ENCODE results near the gene MSRB1.

The MSRB1 gene

DNA sequence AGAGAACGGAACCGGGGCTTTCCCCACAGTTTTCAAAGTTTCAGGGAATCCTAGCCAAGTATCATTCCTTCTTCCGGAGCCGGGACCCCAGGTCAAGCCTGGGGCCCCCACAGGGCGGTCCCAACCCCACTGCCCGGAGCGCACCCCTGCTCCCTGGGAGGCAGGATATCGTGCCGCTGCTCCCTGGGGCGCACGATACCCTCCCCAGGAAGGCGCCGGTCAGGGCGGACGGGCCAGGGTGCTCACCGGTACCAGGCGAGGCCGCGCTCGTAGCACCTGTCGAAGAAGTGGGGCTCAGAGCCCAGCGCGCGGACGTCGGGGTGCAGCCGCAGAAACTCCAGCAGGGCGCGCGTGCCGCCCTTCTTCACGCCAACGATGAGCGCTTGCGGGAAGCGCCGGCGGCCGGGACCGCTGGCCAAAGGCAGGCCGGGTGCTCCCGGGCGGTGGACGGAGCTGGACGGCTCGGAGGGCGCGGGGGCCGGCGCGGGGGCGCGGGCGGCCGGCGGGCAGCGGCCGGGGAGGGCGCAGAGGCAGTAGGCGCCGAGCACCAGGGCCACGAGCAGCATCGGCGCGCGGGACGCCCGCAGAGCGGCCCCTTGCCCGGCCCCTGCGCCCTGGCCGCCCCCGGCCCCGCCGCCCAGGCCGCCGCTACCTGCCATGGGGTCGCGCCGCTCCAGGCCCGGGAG is 25.2 kb downstream of the MSRB1 start:
- no peak for DNase-seq (ENCODE audit: low read depth in 2 of 2)

- DNase-seq (ENCODE audit: low read depth in 2 of 2) = no peak
Measured at GRCh38 chr16:1917056-1917664, 25.8 kb downstream of the MSRB1 start.

DNA sequence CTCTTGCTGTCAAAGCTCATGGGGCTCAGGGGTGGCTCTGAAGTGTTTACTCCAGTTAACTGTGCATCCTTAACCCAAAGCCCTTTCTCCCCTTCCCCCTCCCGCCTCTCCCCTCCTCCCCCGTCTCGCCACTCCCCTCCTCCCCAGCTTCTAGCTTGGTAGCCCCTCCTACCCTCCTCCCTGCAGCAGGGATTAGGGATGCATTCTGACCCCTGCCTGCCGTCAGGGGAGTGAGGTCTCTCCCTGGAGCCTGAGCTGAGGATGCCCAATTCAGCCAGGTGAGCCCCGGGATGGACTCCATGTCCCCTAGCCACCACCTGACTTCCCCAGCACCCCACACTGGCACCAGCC is 26.4 kb downstream of the MSRB1 start:
- no peak for DNase-seq (ENCODE audit: low read depth in 2 of 2)

DNA sequence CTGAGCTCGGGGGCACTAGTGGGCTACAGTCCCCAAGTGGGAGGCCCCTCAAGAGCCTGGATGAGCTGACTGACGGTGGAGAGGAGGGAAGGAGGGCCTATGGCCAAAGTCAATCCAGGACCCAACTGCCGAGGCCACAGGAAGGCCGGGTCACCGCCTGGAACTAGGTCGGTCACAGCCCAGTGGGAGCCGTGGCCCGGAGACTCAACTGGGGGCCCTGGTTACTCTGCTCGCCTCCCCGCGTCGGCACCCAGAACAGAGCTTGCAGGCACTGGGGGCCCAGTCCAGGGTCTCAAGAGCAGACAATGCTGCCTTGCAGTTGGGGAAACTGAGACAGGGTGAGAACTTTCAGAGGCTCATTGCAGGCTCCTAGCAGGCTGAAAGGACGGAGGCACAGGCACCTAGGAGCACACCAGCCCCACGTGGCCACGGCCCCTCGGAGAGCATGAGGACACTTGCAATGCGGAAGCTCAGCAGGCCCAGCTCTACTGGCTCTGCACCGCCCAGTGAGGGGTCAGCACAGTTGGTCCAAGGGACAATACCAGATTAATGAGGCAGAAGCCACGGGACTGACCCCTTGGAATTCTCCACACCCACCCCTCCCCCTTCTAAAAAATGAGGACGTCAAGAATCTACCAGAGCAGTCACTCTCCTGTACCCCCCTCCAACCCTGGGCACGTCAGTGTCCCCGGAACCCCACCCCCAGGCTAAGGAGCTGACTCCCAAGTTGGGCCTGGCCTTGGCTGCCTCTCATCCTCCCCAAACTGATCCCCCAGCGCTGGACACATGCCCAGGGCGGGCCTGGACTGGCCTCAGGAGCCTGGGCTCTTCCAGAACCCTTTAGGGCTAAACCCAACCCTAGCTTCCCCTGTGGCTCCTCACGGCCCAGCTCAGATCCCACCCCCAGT is 27.0 kb downstream of the MSRB1 start:
- no peak for DNase-seq (ENCODE audit: low read depth in 2 of 2)

- DNase-seq (ENCODE audit: low read depth in 2 of 2) = no peak
Measured at GRCh38 chr16:1914988-1915387, 28.0 kb downstream of the MSRB1 start.

GRCh38 chr16:1914084-1914608 is 28.9 kb downstream of the MSRB1 start:
- no peak for DNase-seq (ENCODE audit: low read depth in 2 of 2)

GRCh38 chr16:1913327-1914083 is 29.5 kb downstream of the MSRB1 start:
- DNase-seq (ENCODE audit: low read depth in 2 of 2) = no peak

DNA sequence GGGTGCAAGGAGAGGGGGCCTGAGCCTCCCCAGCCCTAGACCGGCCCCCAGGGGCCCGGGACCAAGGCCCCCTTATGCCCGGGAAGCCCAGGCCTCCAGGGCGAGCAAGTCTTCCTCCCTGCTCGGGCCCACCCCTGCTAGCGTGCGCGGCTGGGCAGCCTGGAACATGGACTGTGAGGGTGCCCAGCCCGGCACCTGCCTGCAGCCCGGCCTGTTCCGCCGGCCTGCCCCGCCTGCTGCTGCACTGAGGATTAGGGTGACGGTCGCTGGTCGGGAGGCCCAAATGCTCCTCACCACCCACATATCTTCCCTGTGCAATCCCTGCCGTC is 30.8 kb downstream of the MSRB1 start:
- no peak for DNase-seq (ENCODE audit: low read depth in 2 of 2)

- no peak for DNase-seq (ENCODE audit: low read depth in 2 of 2)
Measured at GRCh38 chr16:1911467-1912214, 31.4 kb downstream of the MSRB1 start.

DNA sequence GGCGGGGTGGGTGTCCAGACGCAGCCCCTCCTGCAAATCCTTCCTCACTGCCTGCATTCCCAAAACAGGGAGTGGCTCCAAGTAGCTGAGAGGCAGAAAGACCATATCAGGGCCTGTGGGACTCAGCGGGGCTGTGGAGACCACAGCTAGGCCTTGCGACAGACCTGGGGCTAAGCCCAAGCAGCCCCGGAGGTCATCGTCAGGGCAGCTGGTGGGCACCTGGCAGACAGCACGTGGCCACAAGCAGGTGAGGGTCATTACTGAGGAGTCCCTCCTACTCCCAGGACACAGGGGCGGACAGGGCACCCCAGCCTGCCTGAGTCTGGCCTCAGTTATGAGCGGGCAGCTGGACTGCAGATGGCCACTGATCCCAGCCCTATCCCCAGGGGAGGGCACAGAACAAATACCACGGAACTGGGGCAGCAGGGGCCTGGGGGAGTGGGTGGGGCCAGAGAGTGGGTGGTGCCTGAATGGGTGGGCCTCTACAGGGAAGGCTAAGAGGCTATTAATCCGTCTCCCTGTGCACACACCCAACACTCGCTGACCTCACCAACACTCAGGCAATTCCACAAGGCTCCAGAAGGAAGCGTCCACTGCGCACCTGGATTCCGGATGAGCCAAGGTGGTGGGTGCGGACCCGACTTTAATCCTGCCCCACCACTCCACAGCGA is 33.3 kb downstream of the MSRB1 start:
- DNase-seq (ENCODE audit: low read depth in 2 of 2) = no peak

DNA sequence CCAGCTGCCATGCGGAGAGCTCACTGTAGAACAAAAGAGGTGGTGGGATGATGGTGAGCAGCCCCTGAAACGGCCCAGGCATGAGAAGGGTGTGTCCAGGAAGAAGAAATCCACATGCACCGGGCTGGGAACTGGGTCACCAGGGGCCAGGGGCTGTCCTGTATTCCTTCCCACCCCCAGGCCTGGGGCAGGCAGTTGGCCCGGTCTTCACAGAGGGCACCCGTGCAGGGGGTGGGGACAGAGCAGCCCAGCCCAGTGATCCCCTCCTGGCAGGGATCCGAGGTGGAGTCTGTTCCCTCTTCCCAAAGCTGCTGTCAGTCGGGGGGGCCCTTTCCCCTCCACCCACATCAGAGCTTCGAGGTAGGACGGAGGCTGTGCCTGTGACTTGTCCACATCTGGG is 34.0 kb downstream of the MSRB1 start:
- no peak for DNase-seq (ENCODE audit: low read depth in 2 of 2)

DNA sequence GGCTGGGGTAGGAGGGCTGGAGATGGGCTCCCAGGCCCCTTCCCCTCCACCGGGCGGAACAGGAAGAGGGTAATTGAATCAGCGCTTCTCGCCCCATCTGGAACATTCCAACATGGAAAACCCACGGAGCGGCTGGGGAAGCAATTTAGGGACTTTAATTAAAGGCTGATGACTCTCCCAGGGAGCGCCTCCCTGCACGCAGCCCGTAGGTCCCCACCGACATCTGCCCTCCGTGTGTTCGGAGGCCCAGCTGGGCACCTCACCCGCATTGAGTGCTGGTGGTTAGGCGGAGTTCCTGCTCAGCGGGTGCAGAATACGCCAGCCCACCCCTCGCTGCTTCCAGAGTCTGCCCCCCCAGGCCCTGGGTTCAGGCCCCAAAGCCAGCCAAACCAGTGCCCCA is 34.8 kb downstream of the MSRB1 start:
- peak in 1 of 2 experiments; percentile 3 for DNase-seq (ENCODE audit: low read depth in 2 of 2)

DNA sequence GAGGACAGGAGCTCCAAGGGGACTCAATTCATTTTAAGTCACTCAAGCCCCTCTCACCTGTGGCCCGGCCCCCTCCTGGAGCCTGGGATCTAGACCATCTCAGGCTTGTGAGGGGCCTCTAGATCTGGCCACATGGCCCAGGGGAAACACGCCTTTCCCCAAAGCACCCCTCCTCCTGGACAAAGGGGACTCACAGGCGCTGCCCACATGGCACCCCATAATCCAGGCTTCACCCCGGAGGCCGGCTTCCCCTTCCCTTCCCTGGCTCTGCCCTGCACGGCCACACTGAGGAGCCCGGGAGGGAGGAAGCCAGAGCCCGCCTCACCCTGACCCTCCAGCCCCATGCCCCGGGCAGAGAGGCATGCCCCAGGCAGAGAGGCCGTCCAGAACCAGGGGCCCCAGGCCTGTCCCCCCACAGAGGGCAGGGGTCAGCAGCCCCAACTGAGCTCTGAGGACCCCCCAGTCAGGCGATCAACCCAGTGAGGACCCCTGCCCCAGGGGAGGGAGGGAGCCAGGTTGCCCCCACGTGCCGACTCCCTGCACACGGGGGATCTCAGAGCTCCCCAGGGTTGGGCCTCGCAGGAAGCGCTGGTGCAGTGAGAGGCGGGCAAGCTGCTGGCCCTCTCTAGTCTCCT is 35.7 kb downstream of the MSRB1 start:
- DNase-seq (ENCODE audit: low read depth in 2 of 2) = no peak

GRCh38 chr16:1906846-1907165 is 36.2 kb downstream of the MSRB1 start:
- no peak for DNase-seq (ENCODE audit: low read depth in 2 of 2)

- DNase-seq (ENCODE audit: low read depth in 2 of 2) = no peak
Measured at GRCh38 chr16:1906055-1906845, 36.7 kb downstream of the MSRB1 start.

- no peak for DNase-seq (ENCODE audit: low read depth in 2 of 2)
Measured at GRCh38 chr16:1903845-1904840, 38.9 kb downstream of the MSRB1 start.

DNA sequence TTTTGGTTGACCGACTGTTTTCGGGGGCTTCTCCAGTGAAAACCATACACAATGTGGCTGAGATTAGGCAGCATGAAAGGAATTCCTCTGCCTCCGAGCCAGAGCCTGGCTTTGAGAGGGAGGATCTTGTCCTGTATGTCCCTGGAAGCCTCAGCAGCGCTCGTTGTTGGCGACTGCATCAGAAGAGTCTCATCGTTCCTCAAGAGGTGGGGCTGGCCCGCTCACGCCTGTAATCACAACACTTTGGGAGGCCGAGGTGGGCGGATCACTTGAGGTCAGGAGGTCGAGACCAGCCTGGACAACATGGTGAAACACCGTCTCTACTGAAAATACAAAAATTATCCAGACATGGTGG is 39.8 kb downstream of the MSRB1 start:
- DNase-seq (ENCODE audit: low read depth in 2 of 2) = no peak

DNA sequence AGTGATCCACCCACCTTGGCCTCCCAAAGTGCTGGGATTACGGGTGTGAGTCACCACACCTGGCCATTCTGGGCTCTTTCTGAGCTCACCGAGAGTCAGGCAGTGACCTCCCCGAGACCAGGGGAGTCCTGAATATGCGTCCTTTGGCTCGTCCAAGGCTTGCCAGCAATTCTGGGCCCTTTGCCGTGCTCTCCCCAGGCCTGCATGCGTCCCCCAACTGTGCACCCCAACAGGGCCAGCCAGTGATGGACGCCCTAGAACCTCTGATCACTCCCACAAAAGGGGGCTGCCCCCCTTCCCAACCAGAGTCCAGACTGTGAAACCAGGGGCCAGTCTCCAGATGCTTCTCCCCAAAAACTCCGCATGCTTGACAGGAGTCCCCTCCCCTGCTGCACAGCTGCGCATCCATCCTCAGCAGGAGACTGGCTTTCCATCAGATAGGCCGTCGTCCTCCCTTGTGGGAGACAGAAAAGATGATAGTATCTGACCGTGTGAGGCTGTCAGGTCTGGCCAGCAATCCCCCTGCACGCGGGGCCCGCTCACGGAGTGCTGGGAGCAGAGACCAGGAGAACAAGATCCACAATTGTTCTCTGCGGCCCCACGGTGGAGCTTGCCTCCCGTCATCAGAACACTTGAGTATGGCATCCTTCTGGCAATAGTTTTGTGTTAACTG is 40.3 kb downstream of the MSRB1 start:
- DNase-seq (ENCODE audit: low read depth in 2 of 2) = no peak
